HL-60 (cell line): Measurements from ENCODE around the gene GALNS.

Source experiments
- CTCF ChIP-seq: IDR thresholded peaks from one replicate; pipeline ENCODE4 v1.5.1; 2011; ENCODE audit warnings: low read length, control low read depth, inconsistent platforms; ENCODE audit not compliant: insufficient read depth
- POLR2AphosphoS5 ChIP-seq: IDR thresholded peaks from 2 replicates; pipeline ENCODE4 v1.6.1; 2012; ENCODE audit warnings: low read depth

GRCh38 chr16:88806491-88807111, 50.1 kb downstream of the GALNS start:
- TF ChIP-seq CTCF (no peak), POLR2AphosphoS5 (no peak; the same call in 1 of the 2 replicates)
